Kasumi-1 (cell line): ENCODE results near the gene PRKCSH.
A peak's percentile ranks its signal among the peaks of the same experiment; 100 is the strongest.
"Not testable (repeated sequence)": the region's sequence is repeated elsewhere in the genome, so short reads cannot be mapped to it uniquely, and the experiment has no call there.

Source experiments
- DNase-seq, 2 experiments: peaks; one replicate each; lab custom pipeline; 2025; lab: John Stamatoyannopoulos, UW

Gene PRKCSH

DNA sequence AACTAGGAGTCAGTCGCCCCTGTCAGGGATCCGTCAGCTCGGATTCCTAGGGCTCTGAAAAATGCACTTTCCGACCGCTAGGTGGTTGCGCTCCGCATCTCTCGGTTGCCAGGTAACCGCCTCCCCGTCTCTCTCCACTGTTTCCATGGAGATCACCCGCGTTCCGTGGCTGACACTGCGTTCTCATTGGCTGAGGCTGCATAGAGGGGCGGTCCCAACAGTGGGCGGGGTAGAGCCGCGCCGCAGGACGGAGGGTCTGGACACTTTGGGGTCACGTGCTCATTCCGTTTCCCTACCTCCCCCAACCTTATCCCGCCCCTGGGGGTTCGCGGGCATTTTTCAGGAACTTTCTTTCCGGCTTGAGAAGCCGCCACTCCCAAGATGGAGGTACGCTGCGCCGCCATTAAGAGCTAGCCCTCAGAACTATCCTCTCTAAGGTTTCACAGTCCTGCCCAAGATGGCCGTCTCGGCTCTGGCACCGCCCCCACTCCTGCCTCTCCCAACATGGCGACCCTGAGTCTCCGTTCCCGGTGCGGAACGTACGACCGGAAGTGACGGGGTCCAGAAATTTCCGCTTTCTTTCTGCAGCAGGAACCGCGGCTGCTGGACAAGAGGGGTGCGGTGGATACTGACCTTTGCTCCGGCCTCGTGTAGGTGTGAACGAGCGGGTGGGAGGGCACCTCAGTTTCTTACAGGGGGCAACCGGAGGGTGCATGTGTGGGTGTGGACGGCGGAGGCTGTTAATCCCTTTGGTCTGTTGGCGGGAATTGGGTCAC is at the start of gene PRKCSH, which contains the start of gene ODAD3:
PRKCSH (plus strand) TSS at position 579 of the 776 bp plus-strand sequence. CDS start 483 bp downstream, outside the sequence.
ODAD3 (minus strand) TSS at position 65 of the 776 bp plus-strand sequence. CDS start 105 bp downstream, outside the sequence.
- DNase-seq: peak; percentile 99

DNA sequence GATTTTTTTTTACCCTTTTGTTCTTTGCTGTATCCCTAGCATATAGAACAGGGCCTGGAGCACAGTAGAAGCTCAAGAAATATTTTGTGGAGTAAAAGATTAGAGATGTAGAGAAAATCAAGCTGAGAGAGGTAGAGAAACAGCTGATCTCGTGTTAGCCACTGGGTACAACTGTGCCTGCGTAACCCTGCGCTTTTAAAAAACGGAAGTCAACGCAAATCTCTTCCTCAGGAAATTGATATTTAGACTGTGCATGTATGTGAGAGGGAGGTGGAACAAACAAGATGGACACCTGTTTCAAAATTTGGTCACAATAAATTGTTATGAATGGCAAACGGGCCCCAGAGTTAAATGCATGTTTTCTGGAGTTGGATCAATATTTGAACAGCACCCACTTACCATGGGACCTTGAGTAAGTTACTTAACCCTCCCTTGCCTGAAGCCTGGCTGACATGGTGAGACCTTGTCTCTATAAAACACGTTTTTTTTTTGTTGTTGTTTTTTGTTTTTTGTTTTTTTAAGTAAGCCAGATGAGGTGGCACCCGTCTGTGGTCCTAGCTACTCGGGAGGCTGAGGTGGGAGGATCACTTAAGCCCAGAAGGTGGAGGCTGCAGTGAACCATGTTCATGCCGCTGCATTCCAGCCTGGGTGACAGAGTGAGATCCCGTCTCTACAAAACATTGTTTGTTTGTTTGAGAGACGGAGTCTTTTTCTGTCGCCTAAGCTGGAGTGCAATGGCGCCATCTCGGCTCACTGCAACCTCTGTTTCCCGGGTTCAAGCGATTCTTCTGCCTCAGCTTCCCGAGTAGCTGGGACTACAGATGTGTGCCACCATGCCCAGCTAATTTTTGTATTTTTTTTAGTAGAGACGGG is 48.0 kb upstream of the PRKCSH start:
- DNase-seq: peak; percentile 38 to 50

DNA sequence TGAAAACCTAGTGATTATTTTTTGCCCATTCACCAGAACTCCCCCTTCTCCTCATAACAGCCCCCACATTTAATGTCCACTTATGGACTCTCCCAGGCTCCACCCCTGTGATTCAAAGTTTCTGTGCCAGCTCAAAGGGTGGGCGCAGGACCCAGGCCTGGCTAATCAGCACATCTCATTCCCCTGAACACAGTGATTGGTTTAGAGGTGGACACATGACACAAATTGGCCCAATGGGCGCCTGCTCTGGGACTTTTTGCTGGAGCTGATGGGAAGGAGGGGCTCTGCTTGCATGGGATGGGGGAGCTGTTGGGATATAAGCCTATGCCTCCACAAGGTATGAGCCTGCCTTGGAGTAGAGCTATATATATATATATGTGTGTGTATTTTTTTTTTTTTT is 45.1 kb upstream of the PRKCSH start:
- no peak for DNase-seq

DNA sequence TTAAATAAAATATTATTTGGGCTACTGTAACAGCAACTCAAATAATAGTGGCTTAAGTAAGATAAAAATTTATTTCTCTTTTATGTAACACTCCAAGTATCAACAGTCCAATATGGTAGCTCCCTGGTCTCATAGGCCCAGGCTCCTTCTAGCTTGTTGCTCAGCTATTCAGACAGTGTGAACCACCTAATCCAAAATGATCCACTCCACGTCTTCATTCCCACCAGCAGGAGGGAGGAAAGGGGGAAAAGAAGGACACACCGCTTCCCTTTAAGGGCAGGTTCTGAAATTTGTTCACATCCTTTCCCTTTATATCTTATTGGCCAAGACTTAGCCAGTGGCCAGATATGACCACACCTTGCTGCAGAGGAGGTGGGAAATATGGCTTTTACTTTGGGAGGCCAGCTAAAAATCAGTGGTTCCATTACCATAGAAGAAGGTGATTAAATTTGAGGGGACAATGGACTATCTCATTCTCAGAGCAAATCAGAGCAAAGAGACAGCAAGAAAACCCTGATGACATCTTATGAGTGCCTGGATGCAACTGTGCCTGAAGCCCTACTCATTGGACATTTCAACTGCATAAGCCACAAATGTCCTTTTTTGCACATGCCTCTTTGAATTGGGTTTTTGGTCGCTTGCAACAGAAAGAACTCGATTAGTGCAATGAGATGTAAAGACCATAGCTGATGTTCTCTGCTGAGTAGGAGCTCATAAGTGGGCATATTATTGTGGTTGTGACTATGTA is 44.3 kb upstream of the PRKCSH start:
- DNase-seq: no peak

DNA sequence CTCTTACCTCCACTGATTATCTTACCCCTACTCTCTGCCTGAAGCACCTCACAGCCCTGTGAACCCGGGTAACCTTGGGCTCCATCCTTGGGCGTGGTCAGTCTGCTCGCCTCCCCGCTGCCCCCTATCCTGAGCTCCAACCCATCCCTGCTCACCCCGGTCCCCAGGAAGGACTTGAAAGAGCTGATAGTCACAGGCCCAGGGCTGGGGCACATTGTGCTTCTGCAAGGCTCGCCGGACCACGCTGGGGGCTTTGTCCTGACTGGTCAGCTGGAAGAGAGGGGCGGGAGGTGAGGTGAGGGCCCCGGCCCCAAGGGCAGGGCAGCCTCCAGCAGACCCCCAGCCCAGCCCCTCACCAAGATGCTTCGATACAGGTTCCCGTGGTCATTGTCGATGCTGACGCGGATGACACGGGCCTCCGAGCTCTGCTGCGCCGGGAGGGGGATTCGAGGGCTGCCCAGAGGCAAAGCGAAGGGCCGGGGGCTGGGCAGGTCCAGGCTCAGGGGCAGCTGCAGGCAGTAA is 38.3 kb upstream of the PRKCSH start:
- no peak for DNase-seq

- no peak for DNase-seq
These were observed 35.8 kb upstream of the PRKCSH start for GRCh38 chr19:11399667-11400066.

DNA sequence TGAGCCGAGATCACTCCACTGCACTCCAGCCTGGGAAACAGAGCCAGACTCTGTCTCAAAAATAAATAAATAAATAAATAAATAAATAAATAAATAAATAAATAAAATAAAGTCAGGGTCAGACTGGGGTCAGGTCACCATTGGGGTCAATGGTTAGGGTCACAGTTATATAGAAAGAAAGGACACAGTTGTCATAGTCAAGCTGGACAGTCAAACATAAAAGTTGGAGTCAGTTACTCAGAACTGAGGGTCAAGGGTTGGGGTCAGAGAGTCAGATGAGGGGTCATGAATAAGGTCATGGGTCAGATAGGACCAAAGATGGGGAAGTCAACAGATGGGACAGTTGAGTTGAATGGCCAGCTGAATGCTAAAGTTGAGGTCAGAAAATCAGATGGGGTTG is 34.6 kb upstream of the PRKCSH start:
- DNase-seq: no peak

DNA sequence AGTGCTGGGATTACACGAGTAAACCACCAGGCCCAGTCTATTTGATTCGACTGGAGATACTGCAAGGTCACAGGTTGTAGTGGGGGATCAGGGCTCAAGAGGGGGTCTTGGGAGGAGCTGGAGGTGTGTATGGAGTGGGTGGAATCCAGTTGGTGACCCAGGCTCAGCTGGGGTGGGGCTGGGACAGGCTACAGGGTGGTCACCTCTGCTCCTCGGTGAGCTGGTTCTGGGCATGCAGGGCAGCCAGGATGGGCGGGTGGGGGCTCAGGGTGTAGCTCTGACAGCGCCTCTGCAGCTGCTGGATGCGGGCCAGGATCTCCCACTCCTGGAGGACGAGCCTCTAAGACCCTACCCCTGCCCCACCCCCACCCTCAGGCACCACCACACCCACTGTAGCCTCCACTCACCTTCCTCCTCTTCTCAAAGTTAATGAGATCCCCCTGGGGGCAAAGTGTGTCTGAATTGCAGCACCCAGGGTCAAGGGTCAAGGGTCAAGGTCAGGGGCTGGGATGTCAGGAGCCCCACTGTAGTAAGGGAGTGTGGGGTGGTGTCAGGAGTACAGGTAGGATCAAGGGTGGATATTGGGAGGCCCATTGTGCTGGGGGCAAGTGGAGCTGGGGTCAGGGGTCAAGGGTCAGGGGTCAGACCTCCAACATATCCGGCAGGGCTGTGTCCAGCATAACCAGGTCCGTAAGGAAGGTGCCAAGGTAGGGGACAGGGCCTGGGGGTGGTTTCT is 33.5 kb upstream of the PRKCSH start:
- DNase-seq: no peak

DNA sequence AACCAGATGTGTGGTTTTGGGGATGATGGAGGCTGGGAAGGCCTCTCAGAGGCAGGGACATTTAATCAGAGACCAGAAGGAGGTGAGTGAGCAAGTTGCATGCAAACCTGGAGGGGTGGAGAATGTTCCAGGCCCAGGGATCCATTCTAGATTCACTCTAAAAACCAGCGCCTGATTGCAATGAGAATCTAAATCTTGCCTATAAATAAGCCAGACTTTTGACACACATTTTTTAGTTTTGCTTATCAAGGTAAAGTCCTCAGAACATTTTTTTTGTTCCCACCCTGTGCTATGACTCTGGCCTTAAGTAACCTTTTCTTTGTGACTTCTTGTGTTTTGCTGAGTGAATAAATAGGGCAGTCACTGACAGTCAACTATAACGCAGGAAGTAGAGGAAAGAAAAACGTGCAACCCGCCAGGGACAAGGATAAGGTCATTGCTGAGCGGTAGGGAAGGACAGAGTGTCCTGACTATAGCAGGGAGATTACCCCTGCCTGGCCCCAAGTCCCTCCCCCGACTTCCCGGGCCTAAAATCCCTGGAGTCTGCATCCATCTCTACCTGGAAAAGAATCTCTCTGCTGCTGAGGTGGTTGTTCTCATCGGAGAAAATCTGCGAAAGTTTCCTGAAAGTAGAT is 30.7 kb upstream of the PRKCSH start:
- no peak for DNase-seq

DNA sequence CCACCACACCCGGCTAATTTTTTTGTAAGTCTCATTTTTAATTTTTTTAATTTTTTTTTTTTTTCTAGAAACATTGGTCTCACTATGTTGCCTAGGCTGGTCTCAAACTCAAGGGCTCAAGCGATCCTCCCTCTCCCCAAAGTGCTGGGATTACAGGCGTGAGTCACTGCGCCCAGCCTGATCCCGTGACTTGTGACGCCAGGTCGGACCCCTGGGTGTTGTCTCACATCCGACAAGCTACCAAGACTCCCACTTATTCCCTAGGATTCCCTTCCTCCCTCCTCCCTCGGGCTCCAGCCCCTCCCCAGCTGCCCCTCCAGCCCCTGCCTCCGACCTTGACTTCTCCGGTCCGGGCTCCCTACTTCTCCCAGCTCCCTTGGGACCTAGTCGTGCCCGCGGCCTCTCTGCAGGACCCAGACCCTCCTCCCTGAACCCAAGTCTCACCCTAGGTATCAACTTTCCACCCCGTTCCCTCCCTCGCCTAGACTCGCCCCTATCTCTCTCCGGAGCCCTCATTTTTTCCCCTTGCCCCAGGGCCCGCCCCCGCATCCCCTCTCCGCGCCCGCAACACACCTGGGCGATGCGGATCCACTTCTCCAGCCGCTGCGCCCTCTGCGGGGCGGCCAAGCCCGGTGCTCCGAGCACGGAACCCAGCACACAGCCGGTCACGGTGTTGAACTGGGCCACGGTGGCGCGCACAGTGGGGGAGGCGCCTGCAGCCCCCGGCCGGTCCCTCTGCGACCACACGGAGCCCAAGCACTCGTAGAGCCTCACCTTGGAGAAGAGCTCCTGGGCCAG is 29.4 kb upstream of the PRKCSH start:
- DNase-seq: no peak

DNA sequence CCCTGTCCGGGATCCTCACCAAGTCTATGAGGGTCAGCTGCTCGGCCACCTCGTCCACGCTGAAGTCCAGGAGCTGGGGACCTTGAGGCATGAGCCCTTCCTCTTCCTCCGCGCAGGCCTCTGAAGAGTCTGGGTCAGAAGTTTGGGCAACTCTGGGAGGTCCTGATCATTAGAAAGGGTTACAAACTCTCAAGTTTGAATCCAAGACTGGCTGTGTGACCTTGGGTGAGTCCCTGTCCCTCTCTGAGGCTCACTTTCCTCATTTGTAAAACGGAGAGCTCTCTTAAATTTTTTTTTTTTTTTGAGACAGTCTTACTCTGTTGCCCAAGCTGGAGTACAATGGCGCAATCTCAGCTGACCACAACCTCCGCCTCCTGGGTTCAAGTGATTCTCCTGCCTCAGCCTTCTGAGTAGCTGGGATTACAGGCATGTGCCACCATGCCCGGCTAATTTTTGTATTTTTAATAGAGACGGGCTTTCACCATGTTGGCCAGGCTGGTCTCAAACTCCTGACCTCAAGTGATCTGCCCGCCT is 28.7 kb upstream of the PRKCSH start:
- DNase-seq: not testable (repeated sequence)

DNA sequence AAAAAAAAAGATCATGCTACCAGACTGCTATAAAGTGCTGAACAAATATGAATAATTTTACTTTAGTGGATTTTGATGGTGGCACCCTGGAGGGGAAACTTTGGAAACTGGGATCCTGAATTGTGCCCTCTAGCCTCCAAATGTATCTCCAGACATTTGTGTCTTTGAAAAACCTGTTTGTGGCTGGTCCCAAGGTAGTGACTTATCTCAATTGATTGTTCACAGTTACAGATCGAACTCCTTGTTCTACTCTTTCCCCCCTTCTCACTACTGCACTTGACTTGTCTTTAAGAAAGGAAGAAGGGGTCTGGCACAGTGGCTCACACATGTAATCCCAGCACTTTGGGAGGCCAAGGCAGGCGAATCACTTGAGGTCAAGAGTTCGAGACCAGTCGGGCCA is 26.8 kb upstream of the PRKCSH start:
- no peak for DNase-seq

DNA sequence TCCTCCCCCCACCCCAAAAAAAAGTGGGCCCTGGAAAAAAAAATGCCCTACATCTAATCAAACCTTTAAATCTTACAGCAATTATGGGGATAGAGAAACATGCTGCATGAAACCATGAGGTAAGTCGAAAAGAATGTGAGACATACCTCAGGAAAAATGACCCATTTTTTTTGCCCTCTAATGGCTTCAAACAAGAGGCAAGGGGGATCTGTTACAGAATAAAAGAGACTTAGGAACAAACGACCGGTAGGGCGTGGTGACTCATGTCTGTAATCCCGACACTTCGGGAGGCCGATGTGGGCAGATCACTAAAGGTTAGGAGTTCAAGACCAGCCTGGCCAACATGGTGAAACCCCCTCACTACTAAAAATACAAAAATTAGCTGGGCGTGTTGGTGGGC is 24.8 kb upstream of the PRKCSH start:
- DNase-seq: no peak

DNA sequence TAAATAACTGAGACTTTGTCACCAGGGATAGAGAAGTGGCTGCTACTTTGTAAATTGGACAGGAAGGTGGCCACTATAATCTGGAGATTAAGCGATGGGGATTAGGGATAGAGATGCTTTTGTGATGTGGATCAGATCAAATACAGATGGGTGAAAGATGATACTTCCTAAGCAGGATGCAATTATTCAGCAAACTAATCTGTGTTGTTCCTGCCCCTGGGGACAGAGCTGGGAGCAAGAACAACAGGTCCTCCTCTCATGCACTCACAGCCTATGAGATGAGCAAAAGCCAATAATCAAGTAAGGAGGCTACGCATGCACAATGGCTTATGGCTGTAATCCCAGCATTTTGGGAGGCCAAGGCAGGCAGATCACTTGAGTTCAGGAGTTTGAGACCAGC is 20.9 kb upstream of the PRKCSH start:
- no peak for DNase-seq

DNA sequence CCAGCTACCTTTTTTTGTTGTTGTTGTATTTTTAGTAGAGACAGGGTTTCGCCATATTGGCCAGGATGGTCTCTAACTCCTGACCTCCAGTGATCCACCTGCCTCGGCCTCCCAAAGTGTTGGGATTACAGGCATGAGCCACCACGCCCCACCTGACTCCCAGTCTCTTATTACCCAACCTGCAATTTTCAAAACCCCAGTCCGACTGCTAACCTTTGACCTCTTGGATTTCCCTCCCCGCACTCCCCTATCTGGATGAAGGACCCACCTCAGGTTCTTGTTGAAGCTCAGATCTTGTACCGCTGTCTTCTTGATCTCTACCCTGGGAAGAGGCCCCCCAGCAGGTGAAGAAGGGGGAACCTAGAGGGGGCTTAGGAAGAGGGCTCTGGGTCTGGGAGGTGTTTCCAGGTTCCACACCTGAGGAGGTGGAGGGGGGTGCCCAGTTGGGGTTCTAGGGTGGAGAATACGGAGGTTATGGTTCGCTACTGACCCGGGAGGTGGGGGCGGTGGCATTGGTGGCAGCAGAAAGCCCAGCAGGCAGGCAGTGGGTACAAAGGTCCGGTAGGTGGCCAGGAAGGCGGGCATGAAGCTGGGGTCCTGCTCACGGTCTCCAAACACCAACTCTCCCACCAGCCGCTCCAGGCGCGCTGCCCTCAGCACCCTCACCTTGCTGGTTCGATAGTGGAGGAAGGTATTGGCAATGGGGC is 18.9 kb upstream of the PRKCSH start:
- DNase-seq: no peak

DNA sequence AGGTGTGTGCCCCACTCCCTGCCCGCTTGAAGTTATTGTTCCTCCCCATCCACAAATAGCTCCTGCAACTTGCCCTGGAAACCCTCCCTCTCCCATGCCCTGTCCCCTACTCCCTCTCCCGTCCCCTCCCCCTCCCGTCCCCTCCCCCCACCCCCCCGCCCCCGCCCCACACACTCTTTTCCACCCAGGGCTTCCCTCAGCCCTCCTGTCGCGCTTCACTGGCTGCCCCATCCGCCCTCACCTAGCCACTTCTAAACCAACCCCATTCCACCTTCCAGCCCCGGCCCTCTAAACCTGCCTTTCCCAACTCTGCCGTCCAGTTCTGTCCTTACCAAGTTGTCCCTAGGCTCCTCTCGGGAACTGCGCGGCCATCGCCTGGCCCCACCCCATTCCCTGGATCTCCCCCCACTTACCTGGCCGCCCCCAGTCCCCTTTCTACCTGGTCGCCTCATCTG is 17.3 kb upstream of the PRKCSH start:
- DNase-seq: no peak

GRCh38 chr19:11418549-11419506 is 16.6 kb upstream of the PRKCSH start, which contains the start of gene RGL3:
Gene RGL3, minus strand, starts transcription at chr19:11419314. Its CDS starts 36 bp downstream, at chr19:11419278.
- no peak for DNase-seq
